Measurements from ENCODE around the gene ERC1. TPM values are rescaled to one million over a fixed set of nuclear protein-coding genes. Genes with fewer than 3 reads are reported as not detected.

Gene ERC1
- total and polyA plus RNA-seq, 7 donors, result 5.4 to 97.8 (median 34.6) TPM

DNA sequence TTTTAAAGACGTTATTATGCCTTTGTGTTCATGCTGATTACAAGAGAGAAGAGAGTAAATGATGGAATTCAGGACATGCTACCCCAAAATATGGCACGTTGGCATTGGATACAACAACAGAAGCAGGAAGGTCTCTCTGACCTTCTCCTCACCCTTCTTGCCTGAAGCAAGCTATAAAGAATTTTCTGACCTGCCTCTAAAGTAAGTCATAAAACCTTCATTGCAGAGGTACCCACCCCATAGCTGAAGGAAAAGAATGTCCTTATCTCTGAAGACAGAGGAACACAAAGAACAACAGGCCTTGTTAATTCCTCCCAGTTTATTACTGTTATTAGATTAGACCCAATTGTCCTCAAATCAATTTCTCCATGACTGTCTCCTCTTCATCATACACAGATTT lies 427.1 kb downstream of the ERC1 start:
- 14 to 70% methylated on average over 2 of the region's 2 CpGs for WGBS, 2 donors

DNA sequence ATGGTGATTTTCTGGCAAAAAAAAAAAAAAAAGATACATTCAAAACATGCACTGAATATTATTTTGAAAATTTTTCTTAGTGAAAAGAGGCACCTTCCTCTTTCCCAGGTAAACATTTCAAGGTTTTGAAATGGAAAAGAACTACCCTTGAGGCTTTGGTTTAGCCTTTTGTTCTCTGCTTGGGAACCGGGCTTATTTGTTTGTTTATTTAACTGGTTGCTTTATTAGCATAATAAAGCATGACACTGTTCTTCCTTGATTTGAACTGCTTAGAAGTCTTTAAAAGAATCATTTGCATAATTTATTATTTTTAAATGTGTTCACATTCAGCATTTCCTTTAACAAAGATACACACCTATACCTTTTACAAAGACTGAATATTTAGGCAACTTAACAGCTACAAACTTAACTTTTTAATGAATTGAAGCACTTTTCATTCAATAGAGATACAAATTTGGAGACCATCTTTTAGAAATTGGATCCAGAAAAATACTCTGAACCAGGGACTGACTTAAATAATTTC lies 428.9 kb downstream of the ERC1 start:
- no peak overlapping the region for H3K27ac ChIP-seq
- no peaks in the 10 kb centered on the region for H3K4me1 ChIP-seq
- peaks cover 0 to 8% (median 0%) of the 10 kb centered on the region in 4 donors for H3K36me3 ChIP-seq
- peaks cover 2 to 7% (median 6%) of the 10 kb centered on the region in 4 donors for H3K9me3 ChIP-seq
- 90 to 93% methylated on average over 1 of the region's 1 CpG for WGBS, 2 donors
- no peak for DNase-seq
- H3K4me3 ChIP-seq, result no peak overlapping the region
- intact Hi-C loops (cut with DNase I), result no loop called here
- no peaks in the 10 kb centered on the region for H3K27me3 ChIP-seq
- no peak for TF ChIP-seq POLR2A (IDR thresholded peaks at IDR 0.05)
- TF ChIP-seq EP300 (IDR thresholded peaks at IDR 0.05), result no peak
- no peak for TF ChIP-seq POLR2AphosphoS5 (IDR thresholded peaks at IDR 0.05)
- TF ChIP-seq, protein P1, sequence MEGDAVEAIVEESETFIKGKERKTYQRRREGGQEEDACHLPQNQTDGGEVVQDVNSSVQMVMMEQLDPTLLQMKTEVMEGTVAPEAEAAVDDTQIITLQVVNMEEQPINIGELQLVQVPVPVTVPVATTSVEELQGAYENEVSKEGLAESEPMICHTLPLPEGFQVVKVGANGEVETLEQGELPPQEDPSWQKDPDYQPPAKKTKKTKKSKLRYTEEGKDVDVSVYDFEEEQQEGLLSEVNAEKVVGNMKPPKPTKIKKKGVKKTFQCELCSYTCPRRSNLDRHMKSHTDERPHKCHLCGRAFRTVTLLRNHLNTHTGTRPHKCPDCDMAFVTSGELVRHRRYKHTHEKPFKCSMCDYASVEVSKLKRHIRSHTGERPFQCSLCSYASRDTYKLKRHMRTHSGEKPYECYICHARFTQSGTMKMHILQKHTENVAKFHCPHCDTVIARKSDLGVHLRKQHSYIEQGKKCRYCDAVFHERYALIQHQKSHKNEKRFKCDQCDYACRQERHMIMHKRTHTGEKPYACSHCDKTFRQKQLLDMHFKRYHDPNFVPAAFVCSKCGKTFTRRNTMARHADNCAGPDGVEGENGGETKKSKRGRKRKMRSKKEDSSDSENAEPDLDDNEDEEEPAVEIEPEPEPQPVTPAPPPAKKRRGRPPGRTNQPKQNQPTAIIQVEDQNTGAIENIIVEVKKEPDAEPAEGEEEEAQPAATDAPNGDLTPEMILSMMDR (IDR thresholded peaks at IDR 0.05), result no peak

More for the DNA sequence above, 427.1 kb downstream of the ERC1 start:
- peaks cover 0 to 8% (median 0%) of the 10 kb centered on the region in 4 donors for H3K36me3 ChIP-seq
- no peak overlapping the region for H3K27ac ChIP-seq
- H3K9me3 ChIP-seq, result peaks cover 2 to 7% (median 6%) of the 10 kb centered on the region in 4 donors
- intact Hi-C loops (cut with DNase I), result no loop called here
- no peak for DNase-seq
- H3K4me1 ChIP-seq, result no peaks in the 10 kb centered on the region
- H3K27me3 ChIP-seq, result no peaks in the 10 kb centered on the region
- no peak overlapping the region for H3K4me3 ChIP-seq
- TF ChIP-seq POLR2AphosphoS5 (IDR thresholded peaks at IDR 0.05), result no peak
- TF ChIP-seq EP300 (IDR thresholded peaks at IDR 0.05), result no peak
- TF ChIP-seq POLR2A (IDR thresholded peaks at IDR 0.05), result no peak
- TF ChIP-seq, protein P1 (IDR thresholded peaks at IDR 0.05), result no peak

DNA sequence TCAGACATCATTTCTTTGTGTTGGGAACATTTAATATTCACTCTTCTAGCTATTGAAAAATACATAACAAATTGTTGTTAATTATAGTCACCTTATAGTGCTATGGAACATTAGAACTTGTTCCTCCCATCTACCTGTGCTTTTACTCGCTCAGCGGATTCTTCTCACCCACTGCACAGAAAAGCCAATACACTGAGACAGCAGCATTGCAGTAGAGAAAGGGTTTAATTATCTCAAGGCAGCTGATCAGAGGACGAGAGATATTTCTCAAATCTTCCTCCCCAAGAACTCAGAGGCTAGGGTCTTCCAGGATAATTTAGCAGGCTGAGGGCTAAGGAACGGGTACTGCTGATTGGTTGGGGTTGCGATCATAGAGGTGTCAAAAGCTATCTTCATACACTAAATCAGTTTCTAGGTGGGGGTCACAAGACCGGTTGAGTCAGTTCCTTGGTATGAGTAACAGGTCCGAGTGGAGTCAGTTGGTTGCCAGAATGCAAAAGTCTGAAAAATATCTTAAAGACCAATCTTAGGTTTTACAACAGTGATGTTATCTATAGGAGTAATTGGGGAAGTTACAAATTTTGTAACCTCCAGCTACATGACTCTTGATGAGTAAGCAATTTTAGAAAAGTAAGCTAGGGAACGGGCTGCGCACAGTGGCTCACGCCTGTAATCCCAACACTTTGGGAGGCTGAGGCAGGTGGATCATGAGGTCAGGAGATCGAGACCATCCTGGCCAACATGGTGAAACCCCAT lies 430.2 kb downstream of the ERC1 start:
- TF ChIP-seq POLR2AphosphoS5 (IDR thresholded peaks at IDR 0.05) (no peak), EP300 (IDR thresholded peaks at IDR 0.05) (no peak)
- H3K9me3 ChIP-seq, result peaks cover 2 to 7% (median 6%) of the 10 kb centered on the region in 4 donors
- no peaks in the 10 kb centered on the region for H3K27me3 ChIP-seq
- no peak for DNase-seq
- H3K4me1 ChIP-seq, result no peaks in the 10 kb centered on the region
- no peak overlapping the region for H3K4me3 ChIP-seq
- intact Hi-C loops (cut with DNase I), result no loop called here
- no peak overlapping the region for H3K27ac ChIP-seq
- no peaks in the 10 kb centered on the region for H3K36me3 ChIP-seq
- 97% methylated on average over 11 of the region's 11 CpGs for WGBS, 2 donors

DNA sequence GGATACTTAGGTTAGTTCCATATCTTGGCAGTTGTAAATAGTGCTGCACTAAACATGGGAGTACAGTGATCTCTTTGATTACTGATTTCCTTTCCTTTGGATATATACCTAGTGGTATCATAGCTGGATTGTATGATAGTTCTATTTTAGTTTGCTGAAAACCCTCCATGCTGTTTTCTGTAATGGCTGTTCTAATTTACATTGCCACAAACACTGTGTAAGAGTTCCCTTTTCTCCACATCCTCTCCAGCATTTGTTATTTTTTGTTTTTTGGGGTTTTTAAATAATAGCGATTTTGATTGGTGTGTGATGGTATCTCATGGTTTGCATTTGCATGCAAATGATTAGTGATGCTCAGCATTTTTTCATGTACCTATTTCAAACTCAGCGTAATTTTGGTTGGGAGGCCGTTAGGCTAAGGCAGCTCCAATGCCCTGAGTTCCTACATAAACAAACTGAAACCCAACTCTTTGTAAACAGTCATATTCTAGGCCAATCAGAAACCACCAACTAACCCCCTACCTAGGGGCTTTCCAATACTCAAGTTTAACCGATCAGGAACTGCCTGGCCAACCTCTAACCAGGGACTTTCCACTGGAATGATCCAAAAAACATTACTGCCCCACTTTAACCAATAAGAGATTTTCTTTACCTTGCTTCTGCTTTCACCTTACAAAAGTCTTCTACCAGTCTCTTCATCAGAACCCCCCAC lies 431.7 kb downstream of the ERC1 start:
- TF ChIP-seq, protein P1 (IDR thresholded peaks at IDR 0.05), result no peak
- TF ChIP-seq EP300 (IDR thresholded peaks at IDR 0.05) (no peak), POLR2A (IDR thresholded peaks at IDR 0.05) (no peak), POLR2AphosphoS5 (IDR thresholded peaks at IDR 0.05) (no peak)
- DNase-seq, result no peak
- Histone ChIP-seq H3K4me3 (no peak overlapping the region), H3K4me1 (no peaks in the 10 kb centered on the region), H3K9me3 (peaks cover 2 to 7% (median 6%) of the 10 kb centered on the region in 4 donors), H3K36me3 (no peaks in the 10 kb centered on the region), H3K27ac (no peak overlapping the region), H3K27me3 (no peaks in the 10 kb centered on the region)
- intact Hi-C loops (cut with DNase I), result no loop called here
- WGBS, 2 donors, result 80 to 88% methylated on average over 4 of the region's 4 CpGs
